Right renal cortex interstitium (tissue), 3 donors: ENCODE data around the gene WNT9A. TPM values are rescaled to one million over a fixed set of nuclear protein-coding genes. Genes with fewer than 3 reads are reported as not detected.
"Not testable (repeated sequence)": the region's sequence is repeated elsewhere in the genome, so short reads cannot be mapped to it uniquely, and the experiment has no call there.

ENCODE experiments used
- DNase-seq, 3 donors: peaks; one replicate each; pipeline ENCODE4 v3.0.0-alpha.2; 2013; ENCODE audit warnings: low read depth in 3 of 3, low spot score in 2 of 3
- polyA plus RNA-seq, 3 donors: library from polyadenylated mRNA; unstranded; fragments of 120-200 nt; gene quantifications; one replicate each; pipeline ENCODE4 v1.2.1, GENCODE V29; 2013; ENCODE audit not compliant: insufficient read length in 3 of 3

Gene WNT9A
- polyA plus RNA-seq, 3 donors: 1.0 to 1.2 (median 1.1) TPM

GRCh38 chr1:227913764-227914721, 33.7 kb downstream of the WNT9A start:
- DNase-seq: no peak

- no peak for DNase-seq
Measured at GRCh38 chr1:227913396-227913763, 34.4 kb downstream of the WNT9A start.

GRCh38 chr1:227912866-227913265, 34.9 kb downstream of the WNT9A start:
- DNase-seq: no peak

GRCh38 chr1:227911376-227911775, 36.4 kb downstream of the WNT9A start:
- DNase-seq: no peak

- no peak for DNase-seq
Measured at GRCh38 chr1:227910511-227911153, 37.1 kb downstream of the WNT9A start.

- not testable (repeated sequence) for DNase-seq
Measured at GRCh38 chr1:227909923-227910328, 37.8 kb downstream of the WNT9A start.

GRCh38 chr1:227909188-227909587, 38.5 kb downstream of the WNT9A start:
- no peak for DNase-seq

- DNase-seq: no peak
Measured at GRCh38 chr1:227908359-227908758, 39.4 kb downstream of the WNT9A start.

- DNase-seq: no peak
Measured at GRCh38 chr1:227907439-227908015, 40.2 kb downstream of the WNT9A start.

GRCh38 chr1:227906550-227907071, 41.1 kb downstream of the WNT9A start:
- no peak for DNase-seq

- no peak for DNase-seq
Measured at GRCh38 chr1:227905573-227906487, 41.9 kb downstream of the WNT9A start.

GRCh38 chr1:227904541-227905335, 43.0 kb downstream of the WNT9A start:
- DNase-seq: no peak

- DNase-seq: no peak
Measured at GRCh38 chr1:227903614-227904501, 43.9 kb downstream of the WNT9A start.

GRCh38 chr1:227903061-227903521, 44.6 kb downstream of the WNT9A start:
- no peak for DNase-seq

- no peak for DNase-seq
Measured at GRCh38 chr1:227902641-227902990, 45.1 kb downstream of the WNT9A start.

GRCh38 chr1:227901906-227902640, 45.7 kb downstream of the WNT9A start:
- no peak for DNase-seq

GRCh38 chr1:227901239-227901905, 46.4 kb downstream of the WNT9A start:
- no peak for DNase-seq
